GM18511 (cell line): ENCODE results near the gene PNPLA5.

Experiments
- ATAC-seq: cut with Tn5 transposase; IDR thresholded peaks from one replicate; pipeline ENCODE4 v1.9.1; 2021; ENCODE audit warnings: mild to moderate bottlenecking, moderate library complexity; ENCODE audit not compliant: unreplicated experiment

Gene PNPLA5

DNA sequence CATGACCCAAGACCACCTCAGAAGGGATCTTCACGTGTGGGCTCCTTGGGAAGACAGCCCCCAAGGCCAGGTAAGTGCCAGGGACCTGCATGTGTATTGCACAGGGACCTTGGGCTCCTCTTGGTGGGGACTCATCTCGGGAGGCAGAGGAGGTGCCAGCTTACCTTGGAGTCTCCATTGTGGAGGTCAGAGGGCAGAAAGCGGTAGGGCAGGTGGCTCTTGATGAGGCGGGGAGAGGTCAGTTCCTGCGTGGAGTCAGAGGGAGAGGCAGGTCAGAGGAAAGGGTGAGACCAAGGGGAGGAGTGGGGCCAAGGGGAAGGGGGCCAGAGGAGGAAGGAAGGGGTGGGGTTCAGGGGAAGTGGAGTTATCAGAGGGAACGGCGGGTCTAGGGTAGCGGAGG is 52.0 kb downstream of the PNPLA5 start:
- no peak for ATAC-seq

DNA sequence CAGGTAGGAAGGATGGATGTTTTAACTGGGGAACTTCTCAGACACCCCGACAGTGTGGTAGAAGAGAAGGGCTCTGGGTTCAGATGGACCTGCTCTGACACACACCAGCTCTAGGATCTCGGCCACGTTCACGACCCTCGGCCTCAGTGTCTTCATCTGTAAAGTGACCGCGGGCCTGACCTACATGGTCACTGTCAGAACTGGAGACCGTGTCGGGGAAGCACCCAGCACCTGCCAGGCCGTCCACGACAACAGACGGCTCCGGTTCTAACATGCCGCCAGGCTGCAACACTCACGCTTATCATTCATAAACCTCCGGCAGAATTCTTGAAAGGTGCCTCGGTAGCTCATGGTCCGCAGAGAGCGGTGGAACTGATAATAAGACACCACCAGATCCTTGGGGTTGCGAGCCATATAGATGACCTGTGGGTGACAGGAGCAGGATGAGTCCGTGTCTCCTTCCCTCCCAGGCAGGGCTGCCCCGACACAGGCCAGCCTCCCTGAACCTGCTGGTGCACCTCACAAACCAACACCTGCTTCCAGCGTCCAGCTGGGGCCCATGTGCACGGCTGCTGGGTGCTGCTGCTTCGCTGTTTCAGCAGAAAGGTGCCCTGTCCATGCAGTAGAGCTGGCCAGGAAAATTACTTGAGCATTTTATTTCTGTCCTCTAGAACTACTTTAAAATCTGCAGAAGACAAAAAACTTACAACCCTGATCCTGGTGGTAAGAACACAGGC is 53.1 kb downstream of the PNPLA5 start:
- ATAC-seq, result no peak

GRCh38 chr22:43838161-43838560 is 53.7 kb downstream of the PNPLA5 start:
- ATAC-seq, result no peak

DNA sequence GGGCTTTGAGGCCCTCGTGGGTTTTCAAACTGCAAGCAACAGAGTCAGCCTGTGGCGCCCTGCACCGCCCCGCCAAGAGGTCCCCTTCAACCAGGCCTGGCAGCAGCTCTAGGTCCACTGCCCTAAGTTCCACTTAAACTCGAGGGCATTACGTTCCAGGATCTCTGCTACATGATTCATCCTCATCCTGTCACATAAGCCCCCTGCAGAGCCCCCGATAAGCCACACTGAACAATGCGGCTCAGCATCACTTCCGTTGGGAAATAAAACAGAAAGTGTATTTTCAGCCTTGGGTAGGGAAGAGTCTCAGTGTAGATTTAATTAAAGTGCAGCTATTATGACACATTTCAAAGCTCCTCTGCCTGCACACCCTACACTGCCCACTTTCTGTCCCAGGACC is 54.1 kb downstream of the PNPLA5 start:
- ATAC-seq, result no peak

- no peak for ATAC-seq
These were observed 56.1 kb downstream of the PNPLA5 start for GRCh38 chr22:43835736-43836135.

DNA sequence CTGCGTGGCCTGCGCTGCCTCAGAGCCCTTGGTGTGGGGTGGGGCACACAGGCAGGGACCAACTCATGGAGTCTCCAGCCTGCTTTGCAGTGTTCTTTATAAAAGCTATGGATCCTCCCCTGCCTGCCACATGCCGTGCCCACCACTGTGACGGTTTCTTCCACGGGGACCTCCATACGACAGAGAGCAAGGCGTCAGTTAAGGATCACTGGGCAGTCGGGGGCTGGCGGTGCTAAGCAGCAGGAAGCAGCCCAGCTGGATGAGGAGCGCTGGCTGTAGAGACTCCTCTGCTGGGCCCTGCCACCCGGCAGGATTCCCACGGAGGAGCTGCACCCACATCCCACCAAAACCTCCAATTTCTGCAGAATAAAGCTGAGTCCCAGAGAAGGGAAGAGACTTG is 56.6 kb downstream of the PNPLA5 start:
- ATAC-seq, result no peak

DNA sequence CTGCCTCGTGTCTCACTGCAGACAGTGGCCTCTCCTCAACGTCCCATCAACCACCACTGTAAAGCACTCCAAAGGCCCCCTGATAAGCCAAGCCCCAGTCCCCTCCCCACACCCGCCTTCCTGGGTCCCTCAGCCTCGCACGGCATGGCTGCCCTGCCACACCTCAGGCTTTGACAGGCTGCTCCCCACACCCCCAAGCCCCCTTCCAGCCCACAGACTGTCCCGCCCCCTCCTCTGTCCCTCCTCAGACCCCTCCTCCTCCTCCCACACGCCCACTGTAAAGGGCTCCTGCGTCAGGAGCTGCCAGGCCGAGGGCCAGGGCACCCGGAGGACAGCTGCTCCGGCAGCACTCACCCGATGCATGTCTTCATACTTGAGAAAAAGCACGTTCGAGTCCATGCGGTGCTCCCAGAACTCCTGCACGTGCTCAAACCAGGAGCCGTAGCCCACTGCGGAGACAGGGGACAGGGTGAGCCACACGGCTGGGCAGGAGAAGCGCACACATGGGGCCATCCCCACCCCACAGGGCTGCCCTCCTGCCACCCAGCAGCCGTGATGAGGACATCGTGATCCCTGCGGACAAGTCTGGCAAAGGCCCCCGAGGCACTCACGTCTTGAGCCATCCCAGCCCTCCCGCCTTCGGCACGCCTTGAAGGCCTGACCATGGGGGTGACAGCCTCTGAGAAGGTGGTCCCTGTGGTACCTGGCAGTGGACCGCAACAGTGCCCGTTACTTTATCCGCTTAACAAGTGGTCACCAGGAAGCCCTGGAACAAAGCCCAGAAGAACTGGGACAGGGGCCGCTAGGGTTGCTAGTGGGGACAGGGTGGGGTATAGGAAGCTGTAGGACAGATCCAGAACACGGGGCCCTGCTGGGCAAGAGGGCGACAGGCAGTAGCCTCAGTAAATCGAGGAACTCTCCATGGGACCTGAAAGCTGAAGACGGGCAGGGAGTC is 58.2 kb downstream of the PNPLA5 start:
- no peak for ATAC-seq

GRCh38 chr22:43832393-43833265 is 59.2 kb downstream of the PNPLA5 start:
- no peak for ATAC-seq

DNA sequence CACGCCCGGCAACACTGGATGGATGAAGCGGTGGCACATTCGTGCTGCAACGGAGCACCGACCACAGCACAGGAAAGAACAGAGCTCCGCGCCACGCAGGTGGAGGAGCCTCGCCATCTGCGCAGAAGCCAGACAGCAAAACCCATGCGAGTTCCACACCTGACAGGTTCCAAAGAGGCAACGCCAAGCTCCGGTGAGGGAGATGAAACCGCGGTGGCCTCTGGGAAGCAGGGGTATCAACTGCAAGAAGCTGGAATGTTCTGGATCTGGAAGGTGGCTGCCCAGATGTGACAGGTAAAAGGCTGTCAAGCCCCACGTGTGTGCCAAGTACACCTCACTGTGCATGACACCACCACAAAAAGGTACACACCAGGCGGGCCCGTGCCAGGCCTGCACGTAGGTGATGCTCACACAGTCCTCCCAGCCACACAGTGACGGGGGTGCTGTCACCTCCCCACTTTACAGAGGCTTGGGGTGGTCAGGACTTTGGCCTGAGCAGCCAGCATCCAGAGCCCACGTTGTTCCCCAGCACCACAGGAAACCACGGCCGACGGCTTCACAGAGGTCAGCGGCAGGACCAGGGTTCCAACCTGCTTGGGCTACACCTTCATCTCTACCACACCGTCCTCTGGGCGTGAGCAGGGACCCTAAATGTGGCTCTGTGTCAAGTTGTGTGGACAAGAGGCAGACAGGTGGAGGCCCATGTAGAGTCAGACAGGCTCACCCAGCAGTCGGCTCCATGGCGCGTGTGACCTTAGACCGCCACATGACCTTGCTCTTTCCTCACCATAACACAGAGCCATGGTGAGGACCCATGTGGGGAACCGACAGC is 60.0 kb downstream of the PNPLA5 start:
- ATAC-seq, result no peak

GRCh38 chr22:43830931-43831560 is 60.8 kb downstream of the PNPLA5 start:
- no peak for ATAC-seq

GRCh38 chr22:43829904-43830851 is 61.6 kb downstream of the PNPLA5 start:
- no peak for ATAC-seq
